ENCODE results near the gene SACS.
"Not testable (repeated sequence)": the region's sequence is repeated elsewhere in the genome, so short reads cannot be mapped to it uniquely, and the experiment has no call there.

Gene SACS

DNA sequence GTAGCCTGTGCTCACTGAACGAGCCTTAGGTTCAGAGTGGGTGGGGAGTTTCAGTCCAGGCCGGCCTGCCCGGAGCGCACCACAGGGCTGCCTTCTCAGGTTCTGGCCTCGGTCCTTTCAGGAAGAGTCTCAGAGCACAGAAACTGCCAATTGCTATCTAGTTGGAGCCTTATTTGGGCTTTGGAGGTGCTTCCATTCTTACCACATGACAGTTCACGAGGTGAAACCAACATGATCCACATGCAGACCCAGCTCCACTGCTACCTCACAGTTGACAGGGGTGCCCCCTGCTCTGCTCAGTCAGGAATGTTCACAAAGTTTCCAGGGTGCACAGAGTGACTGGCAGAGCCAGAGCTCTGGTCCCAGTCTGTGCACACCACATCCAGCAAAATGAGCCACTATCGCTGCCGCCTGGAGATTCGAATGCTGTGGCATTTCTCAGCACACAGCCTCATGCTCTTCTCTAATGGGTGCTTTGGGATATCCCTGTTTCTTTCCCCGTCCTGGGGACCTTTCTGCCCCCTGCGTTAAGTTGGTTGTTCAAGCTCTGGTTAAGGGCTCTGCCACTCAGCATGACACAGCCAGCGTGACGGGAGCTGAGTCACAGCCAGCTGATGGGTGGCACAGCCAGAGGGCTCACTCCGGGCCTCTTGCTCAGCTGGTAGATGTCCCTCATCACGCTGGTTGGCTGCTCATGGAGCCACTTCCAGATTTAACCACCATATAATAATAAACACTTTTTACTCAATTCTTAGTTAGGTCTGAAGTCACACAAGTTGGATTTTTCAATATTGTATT lies 7.5 kb upstream of the SACS start:
- ATAC-seq (ENCODE audit: low read depth), result no peak
- DNase-seq (ENCODE audit: low spot score), result no peak
- H3K4me1 ChIP-seq (ENCODE audit: insufficient read depth, poor library complexity, severe bottlenecking), result no peaks in the 10 kb centered on the region

DNA sequence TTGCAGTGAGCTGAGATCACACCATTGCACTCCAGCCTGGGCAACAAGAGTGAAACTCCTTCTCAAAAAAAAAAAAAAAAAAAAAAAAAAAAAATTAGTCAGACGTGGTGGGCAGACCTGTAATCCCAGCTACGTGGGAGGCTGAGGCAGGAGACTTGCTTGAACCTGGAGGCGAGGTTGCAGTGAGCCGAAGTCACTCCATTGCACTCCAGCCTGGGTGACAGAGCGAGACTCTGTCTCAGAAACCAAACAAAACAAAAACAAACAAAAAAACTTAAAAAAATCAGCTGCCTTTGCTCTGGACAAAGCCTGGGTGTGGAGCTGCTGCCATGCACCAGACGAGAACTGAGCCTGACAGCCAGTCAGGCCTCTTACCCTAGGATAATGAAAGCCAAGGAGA lies 6.8 kb upstream of the SACS start:
- not testable (repeated sequence) for H3K4me3 ChIP-seq (ENCODE audit: severe bottlenecking); ATAC-seq (ENCODE audit: low read depth); H3K9me3 ChIP-seq (ENCODE audit: severe bottlenecking); H3K36me3 ChIP-seq (ENCODE audit: low read depth); H3K4me1 ChIP-seq (ENCODE audit: insufficient read depth, poor library complexity, severe bottlenecking); H3K27me3 ChIP-seq (ENCODE audit: insufficient read depth, poor library complexity, severe bottlenecking); H3K27ac ChIP-seq (ENCODE audit: poor library complexity, severe bottlenecking); DNase-seq (ENCODE audit: low spot score)

More for the DNA sequence above, 7.5 kb upstream of the SACS start:
- Histone ChIP-seq H3K27me3 (ENCODE audit: insufficient read depth, poor library complexity, severe bottlenecking) (no peaks in the 10 kb centered on the region), H3K9me3 (ENCODE audit: severe bottlenecking) (no peaks in the 10 kb centered on the region), H3K27ac (ENCODE audit: poor library complexity, severe bottlenecking) (no peak overlapping the region), H3K36me3 (ENCODE audit: low read depth) (no peaks in the 10 kb centered on the region), H3K4me3 (ENCODE audit: severe bottlenecking) (no peak overlapping the region)
- TF ChIP-seq, protein P1, sequence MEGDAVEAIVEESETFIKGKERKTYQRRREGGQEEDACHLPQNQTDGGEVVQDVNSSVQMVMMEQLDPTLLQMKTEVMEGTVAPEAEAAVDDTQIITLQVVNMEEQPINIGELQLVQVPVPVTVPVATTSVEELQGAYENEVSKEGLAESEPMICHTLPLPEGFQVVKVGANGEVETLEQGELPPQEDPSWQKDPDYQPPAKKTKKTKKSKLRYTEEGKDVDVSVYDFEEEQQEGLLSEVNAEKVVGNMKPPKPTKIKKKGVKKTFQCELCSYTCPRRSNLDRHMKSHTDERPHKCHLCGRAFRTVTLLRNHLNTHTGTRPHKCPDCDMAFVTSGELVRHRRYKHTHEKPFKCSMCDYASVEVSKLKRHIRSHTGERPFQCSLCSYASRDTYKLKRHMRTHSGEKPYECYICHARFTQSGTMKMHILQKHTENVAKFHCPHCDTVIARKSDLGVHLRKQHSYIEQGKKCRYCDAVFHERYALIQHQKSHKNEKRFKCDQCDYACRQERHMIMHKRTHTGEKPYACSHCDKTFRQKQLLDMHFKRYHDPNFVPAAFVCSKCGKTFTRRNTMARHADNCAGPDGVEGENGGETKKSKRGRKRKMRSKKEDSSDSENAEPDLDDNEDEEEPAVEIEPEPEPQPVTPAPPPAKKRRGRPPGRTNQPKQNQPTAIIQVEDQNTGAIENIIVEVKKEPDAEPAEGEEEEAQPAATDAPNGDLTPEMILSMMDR (IDR thresholded peaks at IDR 0.05; ENCODE audit: poor library complexity, severe bottlenecking), result no peak

DNA sequence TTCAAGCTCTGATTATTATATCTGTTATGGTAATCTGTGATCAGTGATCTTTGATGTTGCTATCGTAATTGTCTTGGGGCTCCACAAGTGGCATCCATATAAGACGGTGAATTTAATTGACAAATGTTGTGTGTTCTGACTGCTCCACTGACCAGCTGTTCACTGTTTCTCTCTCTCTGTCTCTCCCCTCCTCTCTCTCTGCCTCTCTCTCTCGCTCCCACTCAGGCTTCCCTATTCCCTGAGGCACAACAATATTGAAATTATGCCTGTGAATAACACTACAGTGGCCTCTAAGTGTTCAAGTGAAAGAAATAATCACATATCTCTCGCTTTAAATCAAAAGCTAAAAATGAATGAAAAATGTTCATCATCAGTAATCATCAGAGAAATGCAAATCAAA lies 4.4 kb upstream of the SACS start:
- Histone ChIP-seq H3K36me3 (ENCODE audit: low read depth) (no peaks in the 10 kb centered on the region), H3K27me3 (ENCODE audit: insufficient read depth, poor library complexity, severe bottlenecking) (no peaks in the 10 kb centered on the region), H3K4me3 (ENCODE audit: severe bottlenecking) (no peak overlapping the region), H3K27ac (ENCODE audit: poor library complexity, severe bottlenecking) (no peak overlapping the region), H3K9me3 (ENCODE audit: severe bottlenecking) (no peaks in the 10 kb centered on the region), H3K4me1 (ENCODE audit: insufficient read depth, poor library complexity, severe bottlenecking) (no peaks in the 10 kb centered on the region)
- ATAC-seq (ENCODE audit: low read depth) (no peak), DNase-seq (ENCODE audit: low spot score) (no peak)
- TF ChIP-seq, protein P1 (IDR thresholded peaks at IDR 0.05; ENCODE audit: poor library complexity, severe bottlenecking), result no peak

DNA sequence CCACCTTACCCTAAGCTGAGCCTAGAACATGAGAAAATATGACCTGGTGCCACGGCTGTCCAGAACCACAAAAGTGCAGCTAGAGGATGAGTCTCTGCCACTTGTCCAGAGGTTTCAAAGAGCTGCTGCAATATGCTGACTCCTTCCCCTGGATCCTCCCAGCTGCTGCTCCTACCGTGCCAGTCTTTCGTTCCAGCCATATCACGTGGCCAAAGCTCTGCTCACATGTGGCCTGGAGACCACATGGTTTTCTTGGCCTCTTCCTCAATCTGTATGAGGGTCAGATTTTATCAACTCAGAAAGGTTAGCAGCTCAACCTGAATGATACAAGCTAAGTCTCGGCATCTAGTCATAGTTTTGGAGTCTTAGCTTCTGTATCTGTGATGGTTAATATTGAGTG lies 3.2 kb upstream of the SACS start:
- no peak for DNase-seq (ENCODE audit: low spot score)

DNA sequence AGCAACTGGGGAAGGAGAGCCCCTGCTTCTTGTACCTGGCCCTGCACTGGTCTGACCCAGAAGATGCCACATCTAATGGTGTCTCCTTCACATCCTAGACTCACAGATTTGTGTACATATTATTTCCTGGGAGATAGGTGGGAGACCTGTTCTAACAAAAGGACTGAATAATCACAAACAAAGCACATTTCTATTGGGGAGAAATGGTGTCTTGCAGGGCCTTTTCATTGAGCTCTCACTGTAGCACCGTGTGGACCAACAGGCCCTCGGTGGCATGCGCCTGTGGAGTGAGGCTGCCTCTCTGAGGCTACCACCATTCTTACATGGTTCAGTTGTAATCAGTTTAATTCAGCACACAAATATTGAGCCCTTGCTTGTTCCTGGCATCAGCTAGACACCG lies 989 bp upstream of the SACS start:
- TF ChIP-seq, protein P1 (IDR thresholded peaks at IDR 0.05; ENCODE audit: poor library complexity, severe bottlenecking), result no peak
- no peak overlapping the region for H3K27ac ChIP-seq (ENCODE audit: poor library complexity, severe bottlenecking)
- DNase-seq (ENCODE audit: low spot score) (no peak), ATAC-seq (ENCODE audit: low read depth) (no peak)
- no peaks in the 10 kb centered on the region for H3K36me3 ChIP-seq (ENCODE audit: low read depth)
- H3K4me3 ChIP-seq (ENCODE audit: severe bottlenecking), result no peak overlapping the region
- H3K4me1 ChIP-seq (ENCODE audit: insufficient read depth, poor library complexity, severe bottlenecking), result no peaks in the 10 kb centered on the region
- no peaks in the 10 kb centered on the region for H3K9me3 ChIP-seq (ENCODE audit: severe bottlenecking)
- no peaks in the 10 kb centered on the region for H3K27me3 ChIP-seq (ENCODE audit: insufficient read depth, poor library complexity, severe bottlenecking)

More for the DNA sequence above, 3.2 kb upstream of the SACS start:
- Histone ChIP-seq H3K36me3 (ENCODE audit: low read depth) (no peaks in the 10 kb centered on the region), H3K27me3 (ENCODE audit: insufficient read depth, poor library complexity, severe bottlenecking) (no peaks in the 10 kb centered on the region), H3K4me1 (ENCODE audit: insufficient read depth, poor library complexity, severe bottlenecking) (no peaks in the 10 kb centered on the region), H3K27ac (ENCODE audit: poor library complexity, severe bottlenecking) (no peak overlapping the region), H3K4me3 (ENCODE audit: severe bottlenecking) (no peak overlapping the region), H3K9me3 (ENCODE audit: severe bottlenecking) (no peaks in the 10 kb centered on the region)
- ATAC-seq (ENCODE audit: low read depth), result no peak
- TF ChIP-seq, protein P1 (IDR thresholded peaks at IDR 0.05; ENCODE audit: poor library complexity, severe bottlenecking), result no peak

Data from RWPE2 (cell line).